OCI-LY7 (cell line): Measurements from ENCODE around the gene ITGB8. TPM values are rescaled to one million over a fixed set of nuclear protein-coding genes. Genes with fewer than 3 reads are reported as not detected.

Experiments used
- BruUV-seq: library from RNA; stranded (reverse); fragments of 400-500 nt; replicated peaks from 2 replicates; lab custom pipeline; 2021; lab: Mats Ljungman, UMichigan
- CTCF ChIA-PET: fragments of 300-600 bp; sonication (Branson Sonifier 250); formaldehyde crosslinking; loops from one replicate; lab custom pipeline; 2022; ENCODE audit warnings: antibody characterized with exemption; ENCODE audit not compliant: unreplicated experiment; lab: Charles Lee
- POLR2A ChIA-PET: fragments of 300-600 bp; sonication (Branson Sonifier 250); formaldehyde crosslinking; loops from one replicate; lab custom pipeline; 2022; ENCODE audit warnings: antibody characterized with exemption; lab: Charles Lee
- DNase-seq: peaks from one replicate; pipeline ENCODE4 v3.0.0-alpha.2; 2015; ENCODE audit warnings: low spot score
- H2AFZ ChIP-seq: fragments of 200-600 bp; sonication (generic), shearing (Covaris generic); 2 replicates; pipeline ENCODE4 v1.6.1; 2014; ENCODE audit warnings: mild to moderate bottlenecking, antibody characterized with exemption, low read length, moderate library complexity
- H3K27ac ChIP-seq: fragments of 200-600 bp; sonication (generic); 2 replicates; pipeline ENCODE4 v1.5.1; 2014; ENCODE audit warnings: mixed run types, low read depth, mild to moderate bottlenecking, moderate library complexity, low read length, inconsistent platforms; ENCODE audit not compliant: poor library complexity, severe bottlenecking
- H3K36me3 ChIP-seq: fragments of 200-600 bp; sonication (generic); 2 replicates; pipeline ENCODE4 v1.6.1; 2014; ENCODE audit warnings: mild to moderate bottlenecking, antibody characterized with exemption, low read length, moderate library complexity, mixed read lengths; ENCODE audit not compliant: insufficient read depth
- H3K4me1 ChIP-seq: fragments of 200-600 bp; sonication (generic); 2 replicates; pipeline ENCODE4 v1.5.1; 2014; ENCODE audit warnings: mild to moderate bottlenecking, low read length; ENCODE audit not compliant: insufficient read depth, poor library complexity, severe bottlenecking
- H3K4me2 ChIP-seq: fragments of 200-600 bp; sonication (generic); 2 replicates; pipeline ENCODE4 v1.6.1; 2014; ENCODE audit warnings: mild to moderate bottlenecking, low read length
- H3K4me3 ChIP-seq: fragments of 200-600 bp; sonication (generic); 2 replicates; pipeline ENCODE4 v1.5.1; 2014; ENCODE audit warnings: mild to moderate bottlenecking, low read depth, low read length; ENCODE audit not compliant: poor library complexity, severe bottlenecking
- H3K79me2 ChIP-seq: fragments of 200-600 bp; sonication (generic); 2 replicates; pipeline ENCODE4 v1.6.1; 2016; ENCODE audit warnings: low read depth, mild to moderate bottlenecking, low read length, moderate library complexity, mixed read lengths; ENCODE audit not compliant: insufficient read depth
- H3K9me2 ChIP-seq: fragments of 200-600 bp; sonication (generic); 2 replicates; pipeline ENCODE4 v1.6.1; 2016; ENCODE audit warnings: mild to moderate bottlenecking, low read length, mixed read lengths; ENCODE audit not compliant: insufficient read depth
- H3K9me3 ChIP-seq: fragments of 200-600 bp; sonication (generic); 2 replicates; pipeline ENCODE4 v1.6.1; 2014; ENCODE audit warnings: mild to moderate bottlenecking, mixed run types, low read length, mixed read lengths
- H4K20me1 ChIP-seq: fragments of 200-600 bp; sonication (generic); 2 replicates; pipeline ENCODE4 v1.6.1; 2014; ENCODE audit warnings: mild to moderate bottlenecking, antibody characterized with exemption, low read length, moderate library complexity, mixed read lengths; ENCODE audit not compliant: insufficient read depth
- EZH2phosphoT487 ChIP-seq: fragments of 200-600 bp; sonication (generic); IDR thresholded peaks from 2 replicates; pipeline ENCODE4 v1.6.1; 2018; ENCODE audit warnings: low read depth, borderline replicate concordance, mild to moderate bottlenecking, mixed run types, antibody characterized with exemption, low read length, moderate library complexity, mixed read lengths
- intact Hi-C: fragments of 100-400 bp; cut with micrococcal nuclease; formaldehyde crosslinking; loops from one replicate; pipeline ENCODE4 v1.10.0; 2022; ENCODE audit not compliant: unreplicated experiment
- total RNA-seq, 2 experiments: library from RNA; depleted of rRNA in 1 of 2; stranded (reverse); fragments of >200 nt in 1 of 2; shearing (Covaris generic) in 1 of 2; gene quantifications; 2 replicates each; pipeline ENCODE4 v1.2.3, GENCODE V29; 2014 to 2022
- TF ChIP-seq, protein P1 (sequence below): fragments of 200-600 bp; sonication (generic); conservative IDR thresholded peaks from 2 replicates; pipeline ENCODE4 v1.5.1; 2014; ENCODE audit warnings: mild to moderate bottlenecking, antibody characterized with exemption, low read length, moderate library complexity, mixed read lengths

Gene ITGB8
- total RNA-seq, 2 experiments from 2014 or later: not detected

DNA sequence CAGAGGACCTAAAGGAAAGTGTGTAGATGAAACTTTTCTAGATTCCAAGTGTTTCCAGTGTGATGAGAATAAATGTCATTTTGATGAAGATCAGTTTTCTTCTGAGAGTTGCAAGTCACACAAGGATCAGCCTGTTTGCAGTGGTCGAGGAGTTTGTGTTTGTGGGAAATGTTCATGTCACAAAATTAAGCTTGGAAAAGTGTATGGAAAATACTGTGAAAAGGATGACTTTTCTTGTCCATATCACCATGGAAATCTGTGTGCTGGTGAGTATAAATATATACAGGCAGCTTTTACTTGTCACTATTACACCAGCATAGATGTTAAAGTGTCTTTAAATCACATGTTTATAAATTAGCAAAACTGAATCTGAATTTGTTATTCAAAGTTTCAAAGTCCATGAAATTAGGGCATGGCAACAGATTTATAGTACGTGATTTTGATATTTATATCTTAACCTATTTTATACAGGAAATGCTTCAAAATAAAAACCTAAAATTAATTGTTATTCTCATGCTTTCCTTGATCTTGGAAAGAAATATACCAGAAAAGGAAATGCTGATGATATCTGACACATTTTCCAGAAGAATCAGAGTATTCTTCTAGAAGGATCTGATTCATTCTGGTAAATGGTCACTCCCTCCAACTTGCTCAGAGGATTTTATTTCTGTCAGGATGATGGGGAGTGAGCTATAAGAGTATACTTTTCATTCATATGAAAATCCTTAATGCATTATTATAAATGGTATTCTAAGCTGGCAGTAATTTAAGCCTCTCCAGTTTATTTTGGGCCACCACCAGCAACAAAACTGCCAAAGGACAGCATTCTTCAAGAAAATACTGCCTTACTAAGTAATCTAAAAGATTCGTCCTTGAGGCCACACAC, 71.4 kb downstream of the ITGB8 start:
- no peaks in the 10 kb centered on the region for H3K9me3 ChIP-seq
- H3K79me2 ChIP-seq: no peaks in the 10 kb centered on the region
- no peaks in the 10 kb centered on the region for H3K36me3 ChIP-seq
- H3K9me2 ChIP-seq: no peaks in the 10 kb centered on the region
- no peaks in the 10 kb centered on the region for H4K20me1 ChIP-seq
- intact Hi-C loops: no loop called here
- ChIA-PET CTCF (no interaction called here), POLR2A (interaction anchor here (1.3 kb wide), 1 partner anchor 72 kb away, joined by 4 read pairs; no protein-coding TSS in a partner anchor)
- H2AFZ ChIP-seq: no peak overlapping the region
- no peak for DNase-seq
- no peaks in the 10 kb centered on the region for H3K4me1 ChIP-seq
- H3K4me2 ChIP-seq: no peak overlapping the region
- BruUV-seq: no TSS peak
- no peak overlapping the region for H3K4me3 ChIP-seq
- TF ChIP-seq, protein P1, sequence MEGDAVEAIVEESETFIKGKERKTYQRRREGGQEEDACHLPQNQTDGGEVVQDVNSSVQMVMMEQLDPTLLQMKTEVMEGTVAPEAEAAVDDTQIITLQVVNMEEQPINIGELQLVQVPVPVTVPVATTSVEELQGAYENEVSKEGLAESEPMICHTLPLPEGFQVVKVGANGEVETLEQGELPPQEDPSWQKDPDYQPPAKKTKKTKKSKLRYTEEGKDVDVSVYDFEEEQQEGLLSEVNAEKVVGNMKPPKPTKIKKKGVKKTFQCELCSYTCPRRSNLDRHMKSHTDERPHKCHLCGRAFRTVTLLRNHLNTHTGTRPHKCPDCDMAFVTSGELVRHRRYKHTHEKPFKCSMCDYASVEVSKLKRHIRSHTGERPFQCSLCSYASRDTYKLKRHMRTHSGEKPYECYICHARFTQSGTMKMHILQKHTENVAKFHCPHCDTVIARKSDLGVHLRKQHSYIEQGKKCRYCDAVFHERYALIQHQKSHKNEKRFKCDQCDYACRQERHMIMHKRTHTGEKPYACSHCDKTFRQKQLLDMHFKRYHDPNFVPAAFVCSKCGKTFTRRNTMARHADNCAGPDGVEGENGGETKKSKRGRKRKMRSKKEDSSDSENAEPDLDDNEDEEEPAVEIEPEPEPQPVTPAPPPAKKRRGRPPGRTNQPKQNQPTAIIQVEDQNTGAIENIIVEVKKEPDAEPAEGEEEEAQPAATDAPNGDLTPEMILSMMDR: no peak
- TF ChIP-seq EZH2phosphoT487: no peak
- no peak overlapping the region for H3K27ac ChIP-seq

DNA sequence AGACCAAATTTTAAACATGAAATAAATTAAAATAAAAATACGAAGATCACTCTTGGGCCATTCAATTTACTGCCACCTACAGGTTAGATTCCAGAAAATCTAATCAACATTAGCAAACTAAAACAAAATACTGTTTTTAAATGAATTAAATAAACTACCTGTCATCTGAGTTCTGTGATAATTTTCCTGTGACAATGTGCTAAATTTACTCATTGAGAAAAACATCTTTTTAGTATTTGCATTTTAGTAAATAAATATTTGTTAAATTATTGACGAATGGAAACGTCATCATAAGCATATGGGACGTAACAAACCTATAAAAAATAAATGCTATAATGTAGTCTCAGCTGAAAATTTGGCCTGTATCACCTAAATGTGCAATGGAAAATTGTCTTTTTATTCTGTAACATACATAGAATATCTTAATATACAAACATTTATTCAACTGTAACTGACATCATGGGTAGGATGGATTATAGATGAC, 72.1 kb downstream of the ITGB8 start:
- ChIA-PET CTCF (no interaction called here), POLR2A (interaction anchor here (1.3 kb wide), 1 partner anchor 71 kb away, joined by 4 read pairs; no protein-coding TSS in a partner anchor)
- Histone ChIP-seq H3K27ac (no peak overlapping the region), H4K20me1 (no peaks in the 10 kb centered on the region), H3K9me3 (no peaks in the 10 kb centered on the region), H3K4me2 (no peak overlapping the region), H3K79me2 (no peaks in the 10 kb centered on the region), H3K4me3 (no peak overlapping the region), H2AFZ (no peak overlapping the region), H3K9me2 (no peaks in the 10 kb centered on the region), H3K4me1 (no peaks in the 10 kb centered on the region), H3K36me3 (no peaks in the 10 kb centered on the region)
- no TSS peak for BruUV-seq
- intact Hi-C loops: no loop called here
- TF ChIP-seq, protein P1: peak; percentile 76
- no peak for TF ChIP-seq EZH2phosphoT487
- DNase-seq: no peak

DNA sequence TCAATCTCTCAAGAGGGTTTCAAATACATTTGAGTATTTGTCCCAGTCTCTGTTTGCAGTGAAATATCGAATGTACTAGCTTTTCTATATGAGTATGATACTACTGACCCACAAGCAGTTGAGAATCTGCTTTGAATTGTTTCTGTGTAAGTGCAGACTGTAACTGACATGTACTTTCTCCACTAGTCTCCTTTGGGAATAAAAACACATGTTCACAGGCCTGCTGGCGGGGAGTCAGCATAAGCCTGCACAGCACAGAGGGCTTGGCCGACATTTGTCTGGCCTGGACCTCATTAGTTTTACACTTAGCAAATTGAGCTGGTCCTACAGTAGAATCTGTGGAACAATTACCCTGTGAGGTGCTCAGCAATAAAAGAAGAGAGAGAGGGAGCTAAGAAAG, 72.6 kb downstream of the ITGB8 start:
- CTCF ChIA-PET: no interaction called here

More for the DNA sequence above, 72.6 kb downstream of the ITGB8 start:
- H3K4me2 ChIP-seq: no peak overlapping the region
- no peaks in the 10 kb centered on the region for H3K4me1 ChIP-seq
- H3K27ac ChIP-seq: no peak overlapping the region
- no peak overlapping the region for H2AFZ ChIP-seq
- H4K20me1 ChIP-seq: no peaks in the 10 kb centered on the region
- POLR2A ChIA-PET: interaction anchor here (1.3 kb wide), 1 partner anchor 71 kb away, joined by 4 read pairs; no protein-coding TSS in a partner anchor
- H3K36me3 ChIP-seq: no peaks in the 10 kb centered on the region
- no peak for DNase-seq
- no peaks in the 10 kb centered on the region for H3K9me2 ChIP-seq
- BruUV-seq: no TSS peak
- no peak overlapping the region for H3K4me3 ChIP-seq
- intact Hi-C loops: no loop called here
- no peaks in the 10 kb centered on the region for H3K79me2 ChIP-seq
- TF ChIP-seq, protein P1: no peak
- no peak for TF ChIP-seq EZH2phosphoT487
- no peaks in the 10 kb centered on the region for H3K9me3 ChIP-seq
